ENCODE results near the gene ATG101. TPM values are rescaled to one million over a fixed set of nuclear protein-coding genes. Genes with fewer than 3 reads are reported as not detected.

The ATG101 gene
- total and polyA plus RNA-seq, 2 of the 13 experiments (the other 11 are each of a cell fraction or from before 2014, with no cell fraction given) = 58.2 to 67.7 TPM

- TF ChIP-seq CC2D1A (CRISPR knock-in tag; IDR thresholded peaks at IDR 0.05) (no peak), ZFYVE20 (CRISPR knock-in tag; IDR thresholded peaks at IDR 0.05; ENCODE audit: borderline replicate concordance, low read depth) (no peak), NAIF1 (CRISPR knock-in tag; IDR thresholded peaks at IDR 0.05; ENCODE audit: borderline replicate concordance) (no peak)
Observed at GRCh38 chr12:52041695-52042123, 28.1 kb upstream of the ATG101 start (continued).

GRCh38 chr12:52042706-52043385 is 26.9 kb upstream of the ATG101 start:
- intact Hi-C loops (cut with micrococcal nuclease; ENCODE audit: unreplicated experiment) = no loop called here
- Histone ChIP-seq H3K79me2 (ENCODE audit: insufficient read depth, low read length) (no peaks in the 10 kb centered on the region), H3K4me2 (ENCODE audit: low read depth, low read length) (no peak overlapping the region), H4K20me1 (ENCODE audit: insufficient read depth, low read length) (no peaks in the 10 kb centered on the region), H3K27me3 (ENCODE audit: control insufficient read depth in 1 of 2, insufficient read depth in 2 of 2, low read length in 2 of 2) (peaks cover 0 to 10% of the 10 kb centered on the region in 2 experiments; a peak in 2 of 5 replicates), H3K4me1 (ENCODE audit: insufficient read depth, low read length) (peaks cover 87% of the 10 kb centered on the region), H3K4me3 (replicated peaks in 1 of 3; ENCODE audit: insufficient read depth in 1 of 3, low read depth in 2 of 3, low read length in 3 of 3) (no peak overlapping the region), H3K27ac (ENCODE audit: extremely low read length, insufficient read depth, low read length) (no peak overlapping the region), H2AFZ (ENCODE audit: low read length) (no peak overlapping the region), H3K9me3 (ENCODE audit: low read length) (no peaks in the 10 kb centered on the region), H3K36me3 (replicated peaks in 1 of 2; ENCODE audit: control insufficient read depth in 1 of 2, insufficient read depth in 2 of 2, low read length in 2 of 2) (no peaks in the 10 kb centered on the region), H3K9ac (ENCODE audit: insufficient read depth, low read depth, low read length) (no peak overlapping the region)
- ATAC-seq (no peak), FAIRE-seq (no peak), DNase-seq (ENCODE audit: low spot score) (no peak)
- POLR2A ChIA-PET = interaction anchor here (1.1 kb wide), 1 partner anchor 10 kb away, joined by 3 read pairs; no protein-coding TSS in a partner anchor
- CTCF ChIA-PET (ENCODE audit: low intra/inter-chr PET ratio, low total read pairs) = interaction anchor here (0.7 kb wide), 1 partner anchor 13 kb away, joined by 3 read pairs; no protein-coding TSS in a partner anchor
- 62% methylated on average over 6 of the region's 8 CpGs for WGBS (ENCODE audit: low lambda C conversion rate)
- in situ Hi-C loops (cut with HindIII; ENCODE audit: extremely low pct_ligation_motif_present, low pct_unique_long_range_greater_than_20kb) = no loop called here
- no peak for TF ChIP-seq ZZZ3 (CRISPR knock-in tag; IDR thresholded peaks at IDR 0.05; ENCODE audit: borderline replicate concordance)
- TF ChIP-seq BHLHE40 (IDR thresholded peaks at IDR 0.05; ENCODE audit: low read length) = peak; percentile 63
- BruUV-seq (replicated peaks) = no TSS peak

Data from HepG2 (cell line).